ENCODE data around the gene FGF12.

FGF12 gene

DNA sequence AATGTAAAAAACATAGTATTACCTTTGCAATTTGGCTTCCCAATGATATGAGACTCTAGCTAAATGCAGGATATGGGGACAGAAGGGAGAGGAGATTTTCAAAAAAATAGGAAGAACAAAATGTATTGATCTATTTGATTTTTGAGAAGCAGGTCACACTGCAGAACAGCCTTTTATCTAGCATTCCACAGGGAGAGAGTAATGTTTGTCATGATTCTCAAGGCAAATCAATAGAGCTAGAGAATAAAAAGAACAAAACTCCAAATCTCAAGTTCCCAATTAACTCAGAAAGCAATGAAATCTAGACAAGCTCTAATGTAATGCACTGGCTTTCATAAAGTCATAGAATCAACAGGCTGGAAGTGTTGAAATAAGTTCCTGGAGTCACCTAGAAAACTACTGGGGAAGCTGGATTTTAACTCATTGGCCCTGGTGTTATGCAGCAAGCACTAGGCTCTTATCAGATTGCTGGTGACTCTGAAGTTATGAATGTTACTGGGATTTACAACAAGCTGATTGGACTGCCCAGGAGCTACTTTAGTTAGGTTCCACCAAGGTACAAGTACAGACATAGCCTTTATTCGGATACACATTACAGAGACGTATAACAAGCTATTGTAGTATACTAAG is 442.8 kb downstream of the FGF12 start:
- TF ChIP-seq, protein P1, sequence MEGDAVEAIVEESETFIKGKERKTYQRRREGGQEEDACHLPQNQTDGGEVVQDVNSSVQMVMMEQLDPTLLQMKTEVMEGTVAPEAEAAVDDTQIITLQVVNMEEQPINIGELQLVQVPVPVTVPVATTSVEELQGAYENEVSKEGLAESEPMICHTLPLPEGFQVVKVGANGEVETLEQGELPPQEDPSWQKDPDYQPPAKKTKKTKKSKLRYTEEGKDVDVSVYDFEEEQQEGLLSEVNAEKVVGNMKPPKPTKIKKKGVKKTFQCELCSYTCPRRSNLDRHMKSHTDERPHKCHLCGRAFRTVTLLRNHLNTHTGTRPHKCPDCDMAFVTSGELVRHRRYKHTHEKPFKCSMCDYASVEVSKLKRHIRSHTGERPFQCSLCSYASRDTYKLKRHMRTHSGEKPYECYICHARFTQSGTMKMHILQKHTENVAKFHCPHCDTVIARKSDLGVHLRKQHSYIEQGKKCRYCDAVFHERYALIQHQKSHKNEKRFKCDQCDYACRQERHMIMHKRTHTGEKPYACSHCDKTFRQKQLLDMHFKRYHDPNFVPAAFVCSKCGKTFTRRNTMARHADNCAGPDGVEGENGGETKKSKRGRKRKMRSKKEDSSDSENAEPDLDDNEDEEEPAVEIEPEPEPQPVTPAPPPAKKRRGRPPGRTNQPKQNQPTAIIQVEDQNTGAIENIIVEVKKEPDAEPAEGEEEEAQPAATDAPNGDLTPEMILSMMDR (IDR thresholded peaks at IDR 0.05): no peak

DNA sequence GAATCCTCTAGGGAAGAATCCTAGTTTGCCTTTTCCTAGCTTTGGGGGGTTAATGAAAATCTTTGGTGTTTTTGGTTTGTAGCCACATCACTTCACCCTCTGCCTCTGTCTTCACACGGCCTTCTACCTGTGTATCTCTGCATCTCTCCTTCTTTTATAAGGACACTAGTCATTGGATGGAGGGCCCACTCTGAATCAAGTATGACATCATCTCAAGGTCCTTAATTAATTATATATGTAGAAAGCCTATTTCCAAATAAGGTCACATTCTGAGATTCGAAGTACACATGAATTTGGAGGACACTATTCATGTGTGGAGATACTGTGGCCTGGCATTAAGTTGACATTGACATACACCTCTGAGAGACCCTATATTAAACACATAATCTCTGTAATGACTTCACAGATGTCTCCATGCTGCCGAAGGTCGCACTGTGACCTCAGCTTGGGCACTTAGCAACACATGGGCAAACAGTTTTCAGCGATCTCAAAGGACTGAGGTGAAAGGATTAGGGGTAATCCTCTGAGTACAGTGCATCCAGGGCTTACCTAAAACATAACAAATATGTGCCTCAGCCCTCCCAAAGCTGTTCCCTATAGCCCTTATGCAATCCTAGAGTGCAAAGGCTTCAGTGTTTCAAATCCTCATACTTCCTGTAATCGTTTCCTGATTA is 446.0 kb downstream of the FGF12 start:
- TF ChIP-seq, protein P1 (IDR thresholded peaks at IDR 0.05): no peak

DNA sequence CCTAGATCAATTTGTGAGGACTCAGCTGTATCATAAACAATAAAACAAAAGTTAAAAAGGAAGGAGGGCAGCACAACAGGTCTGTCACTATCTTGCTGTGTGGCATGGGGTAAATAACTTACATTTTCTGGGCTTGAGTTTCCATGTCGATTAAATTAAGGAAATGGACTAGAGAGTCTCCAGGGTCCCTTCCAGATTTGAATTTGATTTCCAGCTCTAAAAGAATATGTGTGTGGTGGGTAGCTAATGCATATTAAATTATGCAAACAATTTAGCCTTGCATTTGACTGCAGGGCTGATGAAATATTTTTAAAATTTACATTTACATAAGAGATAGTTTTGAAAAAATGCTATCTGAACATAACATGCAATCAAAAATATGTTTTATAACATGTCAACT is 447.7 kb downstream of the FGF12 start:
- TF ChIP-seq, protein P1 (IDR thresholded peaks at IDR 0.05): no peak

GRCh38 chr3:192277477-192277876 is 449.9 kb downstream of the FGF12 start:
- TF ChIP-seq, protein P1 (IDR thresholded peaks at IDR 0.05): no peak

DNA sequence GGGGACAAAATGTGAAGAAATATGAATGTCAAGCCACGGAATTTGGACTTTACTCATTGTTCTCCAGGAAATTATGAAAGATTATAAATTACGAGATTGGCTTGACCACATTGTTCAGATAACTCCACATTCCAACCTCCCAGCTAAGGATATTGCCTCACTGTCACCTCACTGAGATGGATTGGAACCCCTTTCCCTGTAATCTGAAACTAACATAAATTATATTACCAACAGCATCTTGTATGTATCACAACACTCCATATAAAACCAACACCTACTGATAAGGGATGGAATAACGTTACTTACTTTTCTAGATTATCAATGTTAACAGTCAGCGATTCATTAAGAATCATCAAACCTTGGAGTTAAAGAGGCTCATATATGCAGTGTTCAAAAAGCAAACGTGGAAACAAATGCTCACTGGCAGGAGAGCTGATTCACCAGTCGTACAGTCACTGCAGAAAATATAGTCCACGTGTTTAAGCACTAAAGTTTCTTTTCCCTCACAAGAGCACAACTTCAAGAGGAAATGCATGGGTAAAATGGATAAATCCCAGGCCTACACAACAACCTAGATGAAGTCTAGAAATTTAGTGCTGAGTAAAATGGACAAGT is 451.5 kb downstream of the FGF12 start:
- TF ChIP-seq, protein P1 (IDR thresholded peaks at IDR 0.05): no peak

DNA sequence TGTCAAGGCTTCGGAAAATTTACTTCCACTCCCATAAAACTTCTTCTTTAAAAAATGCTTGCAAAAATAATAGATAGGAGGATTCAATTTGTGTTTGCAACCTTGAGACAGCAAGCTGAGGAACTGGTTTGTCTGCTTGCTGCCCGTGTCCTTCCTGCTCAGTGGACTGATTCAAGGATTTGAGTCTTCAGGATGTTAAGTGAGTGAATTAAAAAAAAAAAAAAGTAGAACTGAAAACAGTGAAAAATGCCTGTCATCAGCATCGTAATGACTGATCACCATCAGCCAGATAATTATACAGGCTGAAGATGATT is 453.7 kb downstream of the FGF12 start:
- TF ChIP-seq, protein P1 (IDR thresholded peaks at IDR 0.05): no peak

DNA sequence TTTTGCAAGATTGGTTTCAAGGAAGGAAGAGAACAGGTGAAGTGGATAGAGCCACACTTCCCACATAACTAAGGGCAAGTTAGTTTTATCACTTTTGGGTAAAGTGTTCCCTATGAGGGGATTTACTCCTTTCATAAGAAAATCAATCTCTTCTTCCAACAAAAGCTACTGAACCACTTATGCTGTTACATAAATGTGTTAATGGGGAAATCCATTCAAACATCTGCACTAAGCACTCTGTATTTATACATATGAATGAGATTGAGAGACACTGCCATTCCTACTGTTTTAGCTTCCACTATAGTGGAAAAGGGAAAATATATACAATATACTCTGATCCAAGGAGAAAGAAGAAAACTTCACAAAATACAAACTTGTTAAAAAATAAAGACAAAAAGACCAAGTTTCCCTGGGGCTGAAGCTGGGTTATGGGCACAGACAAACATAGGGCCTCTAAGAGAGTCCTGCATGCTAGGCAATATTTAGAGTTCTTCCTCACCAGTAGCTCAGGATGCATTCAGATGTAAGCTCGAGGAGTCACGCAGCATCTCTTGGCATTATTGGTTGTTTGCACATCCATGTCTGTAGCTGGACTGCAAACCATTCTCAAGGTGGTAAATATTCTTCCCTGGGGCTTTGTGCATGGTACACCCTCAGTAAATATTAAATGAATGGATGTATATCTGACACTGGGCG is 454.2 kb downstream of the FGF12 start:
- TF ChIP-seq, protein P1 (IDR thresholded peaks at IDR 0.05): no peak
